ENCODE data around the gene ARHGDIB.
A peak's percentile ranks its signal among the peaks of the same experiment; 100 is the strongest.

The ARHGDIB gene

GRCh38 chr12:14961466-14962152 is at the start of gene ARHGDIB:
ARHGDIB (minus strand) TSS chr12:14961601; CDS start chr12:14950712, 10,889 bp downstream.
- DNase-seq, result peak; percentile 90

GRCh38 chr12:15011162-15011561 is 49.8 kb upstream of the ARHGDIB start:
- no peak for DNase-seq

- DNase-seq, result no peak
Observed at GRCh38 chr12:15007551-15007950, 46.1 kb upstream of the ARHGDIB start.

- no peak for DNase-seq
Observed at GRCh38 chr12:15005064-15005463, 43.7 kb upstream of the ARHGDIB start.

GRCh38 chr12:15004421-15004820 is 43.0 kb upstream of the ARHGDIB start:
- DNase-seq, result no peak

GRCh38 chr12:15001733-15002382 is 40.5 kb upstream of the ARHGDIB start:
- no peak for DNase-seq

- DNase-seq, result no peak
Observed at GRCh38 chr12:15000575-15000974, 39.2 kb upstream of the ARHGDIB start.

- DNase-seq, result no peak
Observed at GRCh38 chr12:14999695-15000365, 38.4 kb upstream of the ARHGDIB start.

- no peak for DNase-seq
Observed at GRCh38 chr12:14999021-14999694, 37.8 kb upstream of the ARHGDIB start.

GRCh38 chr12:14997998-14998397 is 36.6 kb upstream of the ARHGDIB start:
- DNase-seq, result no peak

- no peak for DNase-seq
Observed at GRCh38 chr12:14995583-14996425, 34.4 kb upstream of the ARHGDIB start.

- DNase-seq, result no peak
Observed at GRCh38 chr12:14994610-14995009, 33.2 kb upstream of the ARHGDIB start.

- DNase-seq, result no peak
Observed at GRCh38 chr12:14993537-14994266, 32.3 kb upstream of the ARHGDIB start.

- no peak for DNase-seq
Observed at GRCh38 chr12:14993117-14993516, 31.7 kb upstream of the ARHGDIB start.

- no peak for DNase-seq
Observed at GRCh38 chr12:14992673-14993072, 31.3 kb upstream of the ARHGDIB start.

GRCh38 chr12:14991069-14991468 is 29.7 kb upstream of the ARHGDIB start:
- no peak for DNase-seq

- no peak for DNase-seq
Observed at GRCh38 chr12:14989790-14990189, 28.4 kb upstream of the ARHGDIB start.

GRCh38 chr12:14988035-14988434 is 26.6 kb upstream of the ARHGDIB start:
- DNase-seq, result no peak

- no peak for DNase-seq
Observed at GRCh38 chr12:14986449-14986848, 25.0 kb upstream of the ARHGDIB start.

GRCh38 chr12:14984766-14985285 is 23.4 kb upstream of the ARHGDIB start:
- no peak for DNase-seq

GRCh38 chr12:14984036-14984435 is 22.6 kb upstream of the ARHGDIB start:
- no peak for DNase-seq

- no peak for DNase-seq
Observed at GRCh38 chr12:14982991-14983390, 21.6 kb upstream of the ARHGDIB start.

All from activated effector memory CD4-positive, alpha-beta T cell treated with anti-CD3 and anti-CD28 coated beads, Interleukin-2, amount 50 U/mL, for 16 hours (primary cell).